Measurements from ENCODE around the gene SLC2A10.

The SLC2A10 gene

DNA sequence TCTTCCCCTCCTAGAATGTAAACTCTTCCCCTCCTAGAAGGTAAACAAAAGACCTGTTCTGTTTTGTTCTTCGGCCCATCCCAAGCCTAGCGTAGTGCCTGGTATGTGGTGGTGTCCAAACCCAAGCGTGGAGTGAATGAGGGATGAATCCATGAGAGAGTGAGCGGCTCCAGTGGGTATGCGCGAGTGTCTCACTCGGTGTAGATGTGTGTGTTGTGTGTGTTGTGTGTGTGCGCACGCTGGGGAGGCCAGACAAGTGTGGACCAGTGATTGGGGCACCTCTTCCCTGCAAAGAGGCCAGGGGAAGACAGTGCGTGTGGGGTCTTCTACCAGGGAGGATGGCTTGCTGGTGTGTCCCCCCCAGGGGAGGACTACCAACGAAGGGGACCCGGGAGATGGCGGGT lies 392 bp upstream of the SLC2A10 start:
- Histone ChIP-seq H3K27me3 (replicated peaks in 2 of 5; ENCODE audit: control insufficient read depth in 4 of 5, insufficient read depth in 5 of 5, low read length in 4 of 5) (peaks cover 0 to 7% (median 0%) of the 10 kb centered on the region in 5 experiments), H3K36me3 (ENCODE audit: control insufficient read depth in 4 of 4, insufficient read depth in 4 of 4, low read length in 3 of 4) (no peaks in the 10 kb centered on the region), H3K9me3 (ENCODE audit: control extremely low read depth in 1 of 5, control insufficient read depth in 4 of 5, insufficient read depth in 2 of 5, low read depth in 1 of 5, low read length in 4 of 5) (peaks cover 0 to 10% (median 5%) of the 10 kb centered on the region in 5 experiments), H3K4me1 (ENCODE audit: control extremely low read depth in 1 of 4, control insufficient read depth in 4 of 4, insufficient read depth in 4 of 4, low read length in 3 of 4) (peaks cover 0 to 10% (median 10%) of the 10 kb centered on the region in 4 experiments), H3K4me3 (ENCODE audit: control insufficient read depth in 1 of 7, extremely low read depth in 1 of 7, insufficient read depth in 4 of 7, low read depth in 2 of 7, low read length in 6 of 7) (peak overlapping the region in 4 of 7 experiments; percentile 69 to 79 (median 74)), H3K27ac (ENCODE audit: insufficient read depth in 1 of 2, low read depth in 1 of 2, low read length in 2 of 2, poor library complexity in 1 of 2, severe bottlenecking in 2 of 2) (no peak overlapping the region)
- ChIA-PET POLR2A (no interaction called here), CTCF (interaction anchor here (1.2 kb wide), 2 partner anchors 14 to 183 kb away, joined by 3 to 7 read pairs; no protein-coding TSS in a partner anchor)
- 44% methylated on average over 6 of the region's 13 CpGs for WGBS (ENCODE audit: insufficient coverage)
- DNase-seq, result peak in 2 of 3 donors; percentile 9 to 16

DNA sequence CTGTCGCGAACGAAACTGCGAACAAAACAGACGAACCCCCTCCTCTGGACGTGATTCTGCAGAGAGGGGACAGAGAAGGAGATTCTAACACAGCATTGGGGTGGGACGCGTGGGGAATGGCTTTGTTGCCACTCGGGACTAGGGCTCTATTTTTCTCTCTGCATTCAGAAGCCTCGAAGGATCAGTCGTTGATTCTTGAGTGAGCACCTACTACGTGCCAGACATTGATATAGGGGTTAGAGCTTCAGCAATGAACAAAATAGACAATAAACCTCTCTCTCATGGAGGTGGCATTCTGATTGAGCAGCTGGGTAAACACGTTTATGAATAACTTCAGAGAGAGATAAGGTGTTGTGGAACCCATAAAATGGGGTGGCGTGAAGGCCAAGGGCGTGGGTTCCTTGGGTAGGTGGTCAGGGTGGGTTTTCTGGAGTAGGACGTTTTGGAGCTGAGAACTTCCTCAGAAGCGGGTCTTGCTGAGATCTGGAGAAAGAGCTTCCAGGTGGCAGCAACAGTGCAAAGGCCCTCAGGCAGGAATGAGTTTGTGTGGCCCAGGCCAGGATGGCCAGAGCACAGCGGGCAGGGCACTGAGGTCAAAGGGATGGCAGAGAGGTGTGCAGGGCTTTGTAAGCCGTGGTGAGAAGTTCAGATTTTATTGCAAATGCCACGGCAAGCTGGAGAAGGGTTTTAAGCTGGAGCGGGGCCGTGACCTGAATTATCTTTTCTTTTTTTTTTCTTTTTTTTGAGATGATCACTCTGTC lies 884 bp downstream of the SLC2A10 start:
- ChIA-PET CTCF (interaction anchor here (1.2 to 1.5 kb wide), 2 partner anchors 27 to 29 kb away, joined by 4 to 5 read pairs; no protein-coding TSS in a partner anchor), POLR2A (interaction anchor here (0.6 kb wide), 1 partner anchor 726 kb away, joined by 5 read pairs; no protein-coding TSS in a partner anchor)
- no peak overlapping the region for H3K27ac ChIP-seq (ENCODE audit: insufficient read depth in 1 of 2, low read depth in 1 of 2, low read length in 2 of 2, poor library complexity in 1 of 2, severe bottlenecking in 2 of 2)
- H3K36me3 ChIP-seq (ENCODE audit: control insufficient read depth in 4 of 4, insufficient read depth in 4 of 4, low read length in 3 of 4), result no peaks in the 10 kb centered on the region
- no peak for DNase-seq
- 48% methylated on average over 20 of the region's 22 CpGs for WGBS (ENCODE audit: insufficient coverage)
- H3K4me1 ChIP-seq (ENCODE audit: control extremely low read depth in 1 of 4, control insufficient read depth in 4 of 4, insufficient read depth in 4 of 4, low read length in 3 of 4), result peaks cover 0 to 10% (median 10%) of the 10 kb centered on the region in 4 experiments
- peaks cover 0 to 9% (median 5%) of the 10 kb centered on the region in 5 experiments for H3K9me3 ChIP-seq (ENCODE audit: control extremely low read depth in 1 of 5, control insufficient read depth in 4 of 5, insufficient read depth in 2 of 5, low read depth in 1 of 5, low read length in 4 of 5)
- H3K4me3 ChIP-seq (ENCODE audit: control insufficient read depth in 1 of 7, extremely low read depth in 1 of 7, insufficient read depth in 4 of 7, low read depth in 2 of 7, low read length in 6 of 7), result peak overlapping the region; percentile 57 to 79 (median 69)
- peaks cover 0 to 7% (median 0%) of the 10 kb centered on the region in 5 experiments for H3K27me3 ChIP-seq (replicated peaks in 2 of 5; ENCODE audit: control insufficient read depth in 4 of 5, insufficient read depth in 5 of 5, low read length in 4 of 5)

DNA sequence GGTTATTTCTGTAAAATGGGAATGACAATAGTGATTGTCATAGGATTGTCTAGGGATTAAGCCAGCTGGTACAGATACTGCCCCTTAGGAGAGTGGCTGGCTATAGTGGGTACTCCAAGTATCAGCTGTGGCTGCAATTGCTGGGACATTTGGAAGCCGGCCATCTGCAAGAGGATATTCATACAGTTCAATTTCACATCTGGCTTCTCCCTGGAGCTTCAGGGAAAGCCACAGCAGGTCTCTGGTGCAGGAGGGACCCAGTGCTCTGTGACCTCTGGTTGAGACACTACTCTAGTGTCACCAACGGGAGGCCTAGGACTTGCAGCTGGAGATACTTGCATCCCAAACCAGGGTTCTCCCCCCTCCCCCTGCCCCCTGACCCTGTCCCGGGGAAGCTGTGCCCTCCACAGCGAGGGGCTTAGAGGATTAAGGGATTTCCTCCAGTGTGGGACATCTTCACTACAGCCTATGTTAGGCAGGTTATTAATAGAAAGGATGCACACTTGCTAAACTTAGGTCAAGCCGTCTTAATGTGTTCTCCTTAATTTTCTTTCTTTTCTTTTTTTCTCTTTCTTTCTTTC lies 2.7 kb downstream of the SLC2A10 start:
- Histone ChIP-seq H3K4me3 (ENCODE audit: control insufficient read depth in 1 of 7, extremely low read depth in 1 of 7, insufficient read depth in 4 of 7, low read depth in 2 of 7, low read length in 6 of 7) (no peak overlapping the region), H3K36me3 (ENCODE audit: control insufficient read depth in 4 of 4, insufficient read depth in 4 of 4, low read length in 3 of 4) (no peaks in the 10 kb centered on the region), H3K27ac (ENCODE audit: insufficient read depth in 1 of 2, low read depth in 1 of 2, low read length in 2 of 2, poor library complexity in 1 of 2, severe bottlenecking in 2 of 2) (no peak overlapping the region), H3K4me1 (ENCODE audit: control extremely low read depth in 1 of 4, control insufficient read depth in 4 of 4, insufficient read depth in 4 of 4, low read length in 3 of 4) (peaks cover 0 to 10% (median 10%) of the 10 kb centered on the region in 4 experiments), H3K9me3 (ENCODE audit: control extremely low read depth in 1 of 5, control insufficient read depth in 4 of 5, insufficient read depth in 2 of 5, low read depth in 1 of 5, low read length in 4 of 5) (no peaks in the 10 kb centered on the region), H3K27me3 (replicated peaks in 2 of 5; ENCODE audit: control insufficient read depth in 4 of 5, insufficient read depth in 5 of 5, low read length in 4 of 5) (peaks cover 0 to 9% (median 0%) of the 10 kb centered on the region in 5 experiments)
- no peak for DNase-seq
- POLR2A ChIA-PET, result no interaction called here
- CTCF ChIA-PET, result no interaction called here
- WGBS (ENCODE audit: insufficient coverage), result 100% methylated on average over 2 of the region's 5 CpGs

DNA sequence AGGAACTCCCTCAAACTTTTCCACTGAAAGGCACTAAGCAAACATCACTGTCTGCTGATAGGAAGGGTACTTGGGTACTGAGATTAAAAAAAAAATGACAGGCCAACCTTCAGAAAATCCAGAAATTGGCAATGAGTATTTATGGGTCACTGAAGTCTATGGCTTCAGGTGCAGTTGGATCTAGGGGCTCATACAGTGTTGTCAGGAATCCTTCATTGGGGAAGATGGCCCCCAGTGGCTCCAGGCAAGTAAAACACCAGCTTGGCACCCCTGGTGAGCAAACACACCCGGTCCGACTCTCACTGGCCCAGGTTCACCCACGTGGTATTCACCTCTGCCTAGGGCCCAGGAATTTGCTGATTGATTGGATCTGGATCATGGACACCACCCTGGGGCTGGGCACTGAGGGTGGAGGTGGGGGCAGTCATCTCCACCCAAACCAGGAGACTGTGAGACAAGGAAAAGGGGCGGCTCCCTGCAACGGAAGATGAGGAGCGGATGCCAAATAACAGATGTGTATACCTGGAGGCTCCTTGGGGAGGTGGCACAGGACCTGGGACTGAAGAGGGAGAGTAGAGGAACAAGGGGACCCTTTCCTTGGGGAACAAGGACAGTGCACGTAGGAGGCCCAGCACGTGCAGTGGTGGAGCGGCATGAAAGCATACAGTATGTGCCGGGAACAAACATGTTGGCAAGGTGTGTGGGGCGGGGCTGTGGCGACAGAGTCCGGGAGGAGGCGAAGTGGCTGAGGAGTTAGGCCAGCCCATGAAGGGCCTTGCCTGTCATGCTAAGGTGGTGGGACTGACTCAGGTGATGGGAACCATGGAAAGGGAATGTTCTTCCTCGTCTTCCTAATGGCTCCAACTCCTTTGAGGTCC lies 4.7 kb downstream of the SLC2A10 start:
- POLR2A ChIA-PET, result no interaction called here
- no peaks in the 10 kb centered on the region for H3K9me3 ChIP-seq (ENCODE audit: control extremely low read depth in 1 of 5, control insufficient read depth in 4 of 5, insufficient read depth in 2 of 5, low read depth in 1 of 5, low read length in 4 of 5)

DNA sequence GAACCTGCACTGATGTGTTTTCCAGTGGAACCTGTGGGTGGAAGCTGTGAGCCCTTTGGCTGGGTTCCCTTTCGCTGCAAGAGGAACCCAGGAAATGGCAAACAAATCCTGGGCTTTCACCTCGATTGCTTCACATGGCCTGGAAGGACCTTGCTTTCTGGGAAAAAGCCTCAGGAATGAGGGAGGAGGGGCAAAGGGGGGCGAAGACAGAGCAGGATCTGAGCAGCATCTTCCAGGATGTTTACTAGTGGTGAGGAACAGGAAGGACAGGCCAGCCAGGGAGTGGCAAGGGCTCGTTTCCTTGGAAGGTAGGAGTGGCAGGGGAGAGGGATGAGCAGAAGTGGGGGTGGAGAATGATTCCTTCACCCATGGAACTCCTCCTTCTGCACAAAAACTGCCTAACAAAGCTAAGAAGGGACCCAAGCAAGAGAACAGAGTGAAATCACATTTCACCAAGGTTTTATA lies 5.9 kb downstream of the SLC2A10 start:
- ChIA-PET POLR2A (no interaction called here), CTCF (no interaction called here)
- WGBS (ENCODE audit: insufficient coverage), result 72% methylated on average over 3 of the region's 4 CpGs
- Histone ChIP-seq H3K27ac (ENCODE audit: insufficient read depth in 1 of 2, low read depth in 1 of 2, low read length in 2 of 2, poor library complexity in 1 of 2, severe bottlenecking in 2 of 2) (no peak overlapping the region), H3K4me3 (ENCODE audit: control insufficient read depth in 1 of 7, extremely low read depth in 1 of 7, insufficient read depth in 4 of 7, low read depth in 2 of 7, low read length in 6 of 7) (no peak overlapping the region), H3K4me1 (ENCODE audit: control extremely low read depth in 1 of 4, control insufficient read depth in 4 of 4, insufficient read depth in 4 of 4, low read length in 3 of 4) (peaks cover 0 to 4% (median under 1%) of the 10 kb centered on the region in 4 experiments), H3K27me3 (replicated peaks in 2 of 5; ENCODE audit: control insufficient read depth in 4 of 5, insufficient read depth in 5 of 5, low read length in 4 of 5) (peaks cover 0 to 4% (median 0%) of the 10 kb centered on the region in 5 experiments), H3K9me3 (ENCODE audit: control extremely low read depth in 1 of 5, control insufficient read depth in 4 of 5, insufficient read depth in 2 of 5, low read depth in 1 of 5, low read length in 4 of 5) (no peaks in the 10 kb centered on the region), H3K36me3 (ENCODE audit: control insufficient read depth in 4 of 4, insufficient read depth in 4 of 4, low read length in 3 of 4) (no peaks in the 10 kb centered on the region)
- no peak for DNase-seq

More for the DNA sequence above, 4.7 kb downstream of the SLC2A10 start:
- peaks cover 0 to 6% (median 0%) of the 10 kb centered on the region in 5 experiments for H3K27me3 ChIP-seq (replicated peaks in 2 of 5; ENCODE audit: control insufficient read depth in 4 of 5, insufficient read depth in 5 of 5, low read length in 4 of 5)
- no peak for DNase-seq
- no peak overlapping the region for H3K27ac ChIP-seq (ENCODE audit: insufficient read depth in 1 of 2, low read depth in 1 of 2, low read length in 2 of 2, poor library complexity in 1 of 2, severe bottlenecking in 2 of 2)
- no peak overlapping the region for H3K4me3 ChIP-seq (ENCODE audit: control insufficient read depth in 1 of 7, extremely low read depth in 1 of 7, insufficient read depth in 4 of 7, low read depth in 2 of 7, low read length in 6 of 7)
- CTCF ChIA-PET, result no interaction called here
- H3K36me3 ChIP-seq (ENCODE audit: control insufficient read depth in 4 of 4, insufficient read depth in 4 of 4, low read length in 3 of 4), result no peaks in the 10 kb centered on the region
- WGBS (ENCODE audit: insufficient coverage), result 99% methylated on average over 15 of the region's 15 CpGs
- peaks cover 0 to 10% (median 10%) of the 10 kb centered on the region in 4 experiments for H3K4me1 ChIP-seq (ENCODE audit: control extremely low read depth in 1 of 4, control insufficient read depth in 4 of 4, insufficient read depth in 4 of 4, low read length in 3 of 4)

DNA sequence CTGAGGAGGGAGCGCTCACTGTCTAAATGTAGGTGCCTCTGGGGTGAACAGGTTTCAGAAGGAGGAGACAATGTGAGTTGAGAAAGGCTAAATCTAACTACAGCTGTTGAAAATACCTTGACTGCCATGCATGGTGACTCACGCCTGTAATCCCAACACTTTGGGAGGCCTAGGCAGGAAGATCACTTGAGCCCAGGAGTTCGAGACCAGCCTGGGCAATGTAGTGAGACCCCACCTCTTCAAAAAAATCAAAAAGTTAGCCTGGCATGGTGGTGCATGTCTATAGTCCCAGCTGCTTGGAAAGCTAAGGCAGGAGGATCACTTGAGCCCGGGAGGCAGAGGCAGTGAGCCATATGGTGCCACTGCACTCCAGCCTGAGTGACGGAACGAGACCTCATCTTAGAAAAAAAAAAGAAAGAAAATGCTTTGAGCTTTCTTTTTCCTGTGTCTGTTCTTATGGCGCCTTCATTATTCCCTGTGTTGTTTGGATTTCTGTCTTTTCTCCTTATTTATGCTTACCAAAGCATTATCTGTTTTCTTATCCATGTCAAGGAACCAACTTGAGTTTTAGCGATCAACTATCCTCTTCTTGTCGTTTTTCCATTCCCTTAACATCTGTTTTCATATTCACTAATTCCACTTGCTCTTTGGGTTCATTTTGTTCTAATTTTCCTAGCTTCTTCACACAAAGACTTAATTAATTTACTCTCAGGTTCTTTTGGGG lies 8.5 kb downstream of the SLC2A10 start:
- Histone ChIP-seq H3K9me3 (ENCODE audit: control extremely low read depth in 1 of 5, control insufficient read depth in 4 of 5, insufficient read depth in 2 of 5, low read depth in 1 of 5, low read length in 4 of 5) (peaks cover 0 to 5% (median 2%) of the 10 kb centered on the region in 5 experiments), H3K4me3 (ENCODE audit: control insufficient read depth in 1 of 7, extremely low read depth in 1 of 7, insufficient read depth in 4 of 7, low read depth in 2 of 7, low read length in 6 of 7) (no peak overlapping the region), H3K4me1 (ENCODE audit: control extremely low read depth in 1 of 4, control insufficient read depth in 4 of 4, insufficient read depth in 4 of 4, low read length in 3 of 4) (no peaks in the 10 kb centered on the region), H3K36me3 (ENCODE audit: control insufficient read depth in 4 of 4, insufficient read depth in 4 of 4, low read length in 3 of 4) (no peaks in the 10 kb centered on the region), H3K27ac (ENCODE audit: insufficient read depth in 1 of 2, low read depth in 1 of 2, low read length in 2 of 2, poor library complexity in 1 of 2, severe bottlenecking in 2 of 2) (no peak overlapping the region), H3K27me3 (replicated peaks in 2 of 5; ENCODE audit: control insufficient read depth in 4 of 5, insufficient read depth in 5 of 5, low read length in 4 of 5) (peaks cover 0 to 2% (median 0%) of the 10 kb centered on the region in 5 experiments)
- DNase-seq, result no peak
- ChIA-PET POLR2A (no interaction called here), CTCF (interaction anchor here (0.7 kb wide), 1 partner anchor 16 kb away, joined by 3 read pairs; no protein-coding TSS in a partner anchor)
- WGBS (ENCODE audit: insufficient coverage), result 89% methylated on average over 8 of the region's 9 CpGs

Data from common myeloid progenitor, CD34-positive (primary cell).